Measurements from ENCODE around the gene CENPN.

The CENPN gene

DNA sequence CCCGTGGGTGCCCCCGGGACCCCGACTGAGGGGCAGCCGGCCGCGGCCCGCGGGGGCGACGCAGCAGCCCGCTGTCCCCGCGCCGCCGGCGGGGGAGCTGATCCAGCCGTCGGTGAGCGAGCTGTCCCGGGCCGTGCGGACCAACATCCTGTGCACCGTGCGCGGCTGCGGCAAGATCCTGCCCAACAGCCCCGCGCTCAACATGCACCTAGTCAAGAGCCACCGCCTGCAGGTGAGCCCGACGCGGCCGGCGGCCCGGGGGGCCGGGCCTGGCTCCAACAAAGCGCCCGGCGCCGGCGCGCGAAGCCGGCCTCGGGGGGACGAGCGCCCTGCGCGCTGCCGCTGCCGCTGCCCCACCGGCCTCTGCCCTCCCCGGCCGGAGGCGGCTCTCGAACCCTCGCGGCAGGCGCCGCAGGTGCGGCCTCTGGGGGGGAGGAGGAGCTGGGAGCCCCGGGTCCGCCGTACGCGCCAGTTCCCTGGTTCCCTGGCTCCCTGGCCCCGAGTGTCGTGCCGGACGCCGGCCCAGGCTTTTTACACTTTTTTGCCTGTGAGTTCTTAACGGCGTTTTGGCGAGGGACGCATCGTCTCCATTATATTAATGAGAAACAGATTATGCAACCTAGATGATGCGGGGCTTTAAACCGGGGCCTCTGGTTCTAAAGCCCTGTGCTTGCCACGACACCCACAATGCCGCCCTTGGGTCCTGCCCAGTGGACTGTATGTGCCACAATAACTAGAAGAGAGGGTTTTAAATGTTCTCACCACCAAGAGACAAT lies 29.1 kb downstream of the CENPN start:
- peak; percentile 23 for DNase-seq

DNA sequence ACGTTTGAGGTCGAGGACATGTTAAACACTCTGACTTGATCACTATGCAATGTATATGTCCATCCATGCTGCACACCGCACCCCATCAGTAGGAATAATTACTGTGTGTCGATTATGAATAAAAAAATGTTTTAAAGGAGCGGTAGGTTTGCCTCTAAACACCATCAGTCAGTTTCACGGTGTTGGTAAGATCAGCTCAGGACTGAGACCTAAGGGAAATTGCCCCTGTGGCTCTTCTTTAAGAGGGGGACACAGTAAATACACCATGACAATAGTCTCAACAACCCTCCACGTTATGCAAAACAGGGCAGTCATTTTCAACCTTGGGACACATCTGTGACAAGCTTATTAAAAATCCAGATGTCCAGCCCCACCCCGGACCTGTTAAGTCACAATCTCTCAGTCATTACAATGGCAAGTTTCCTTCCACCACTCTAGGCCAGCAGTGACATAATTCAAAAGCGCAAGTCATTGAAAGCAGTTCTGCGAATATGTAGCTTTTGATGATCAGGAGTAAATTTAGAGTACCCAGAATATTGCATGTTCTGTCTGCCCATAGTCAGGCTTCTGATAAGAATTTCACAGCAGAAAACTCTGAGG lies 29.8 kb downstream of the CENPN start:
- no peak for DNase-seq

DNA sequence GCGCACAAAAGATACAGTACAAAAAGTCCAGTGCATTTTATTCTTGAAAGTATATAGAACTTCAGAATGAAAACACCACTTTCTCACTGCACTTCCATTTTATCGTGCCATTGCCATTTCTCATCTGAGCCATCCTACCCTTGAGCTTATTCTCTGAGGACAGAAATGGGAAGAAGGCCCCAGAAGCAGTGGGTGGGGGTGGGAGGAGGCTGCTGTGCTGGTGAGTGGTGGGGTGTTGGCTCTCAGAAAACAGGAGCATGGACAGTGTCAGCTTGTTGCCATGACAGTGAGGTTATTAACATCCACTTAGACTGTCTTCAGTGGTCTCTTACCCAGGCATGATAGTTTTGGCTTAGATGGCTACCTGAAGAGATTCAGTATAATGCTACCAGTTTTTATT lies 33.1 kb downstream of the CENPN start:
- DNase-seq: no peak

DNA sequence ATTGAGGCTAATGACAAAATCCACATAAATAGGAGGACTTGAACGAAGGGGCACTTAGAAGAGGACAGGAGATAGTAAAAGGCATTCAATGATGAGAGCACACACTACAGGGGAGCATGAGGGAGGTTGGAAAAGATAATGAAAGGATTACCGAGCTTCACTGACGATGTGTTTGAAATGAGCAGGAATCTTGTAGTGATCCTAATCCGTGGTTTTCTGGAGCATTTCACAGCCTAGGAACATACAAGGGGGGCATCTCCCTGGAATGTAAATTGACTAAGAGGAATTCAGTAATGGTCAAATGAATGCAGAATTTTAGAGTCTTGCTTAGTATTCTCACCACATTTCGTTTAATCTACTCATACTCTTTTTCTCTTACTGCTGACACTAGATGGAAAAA lies 33.8 kb downstream of the CENPN start:
- no peak for DNase-seq

DNA sequence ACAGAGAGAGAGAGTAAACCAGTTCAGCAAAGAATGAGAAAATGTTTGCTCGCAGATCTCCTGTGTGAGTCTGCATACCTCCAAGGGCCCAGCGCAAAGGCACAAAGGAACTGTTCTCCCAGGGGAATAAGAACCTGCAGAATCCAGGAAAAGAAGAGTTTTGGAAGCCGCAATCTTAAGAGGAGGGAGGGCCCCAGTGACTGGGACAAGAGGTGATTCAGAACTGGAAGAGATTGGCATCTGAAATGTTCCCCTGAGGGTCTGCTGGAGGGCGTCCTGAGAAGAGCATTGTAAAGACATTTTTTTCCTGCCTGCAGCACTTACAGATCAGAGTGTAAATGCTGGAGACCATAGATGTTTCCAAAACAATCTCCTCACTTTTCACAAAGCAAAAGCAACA lies 34.7 kb downstream of the CENPN start:
- no peak for DNase-seq

DNA sequence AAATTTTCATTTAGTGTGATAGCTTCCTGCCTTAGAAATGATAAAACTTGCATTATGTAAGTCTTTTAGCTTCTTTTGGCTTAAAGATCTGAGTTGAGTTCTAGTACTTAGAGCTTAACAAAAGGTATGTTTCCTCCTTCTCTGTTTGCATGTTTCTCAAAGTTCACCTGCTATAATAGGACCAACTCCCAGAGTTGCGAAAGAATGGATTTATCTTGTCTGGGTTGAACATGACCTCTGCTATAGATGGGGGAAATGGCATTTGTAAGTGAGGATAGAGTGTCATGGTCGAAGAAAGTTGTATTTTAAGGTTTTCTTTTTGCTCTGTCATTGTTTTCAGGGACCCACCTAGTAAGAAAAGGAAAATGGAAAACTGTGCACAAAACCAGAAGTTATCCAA lies 35.8 kb downstream of the CENPN start:
- no peak for DNase-seq

DNA sequence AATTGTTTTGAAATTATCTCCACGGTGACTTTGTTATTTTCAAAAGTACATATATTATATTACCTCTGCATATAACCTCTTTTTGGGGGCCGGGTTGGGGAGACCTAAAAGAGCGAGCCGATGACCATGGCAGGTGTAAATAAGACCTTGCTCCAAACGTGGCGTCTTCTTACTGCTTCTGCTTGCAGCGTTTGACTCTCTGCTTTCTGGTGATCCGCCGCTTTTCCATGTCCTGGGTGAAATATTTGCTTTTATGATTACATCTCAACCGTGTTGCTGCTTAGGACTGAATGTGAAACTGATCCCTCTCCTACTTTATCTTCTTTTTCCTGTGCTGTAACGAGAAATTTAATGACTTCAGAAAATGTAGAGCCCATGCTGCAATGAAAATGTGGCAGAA lies 46.7 kb downstream of the CENPN start:
- no peak for DNase-seq

DNA sequence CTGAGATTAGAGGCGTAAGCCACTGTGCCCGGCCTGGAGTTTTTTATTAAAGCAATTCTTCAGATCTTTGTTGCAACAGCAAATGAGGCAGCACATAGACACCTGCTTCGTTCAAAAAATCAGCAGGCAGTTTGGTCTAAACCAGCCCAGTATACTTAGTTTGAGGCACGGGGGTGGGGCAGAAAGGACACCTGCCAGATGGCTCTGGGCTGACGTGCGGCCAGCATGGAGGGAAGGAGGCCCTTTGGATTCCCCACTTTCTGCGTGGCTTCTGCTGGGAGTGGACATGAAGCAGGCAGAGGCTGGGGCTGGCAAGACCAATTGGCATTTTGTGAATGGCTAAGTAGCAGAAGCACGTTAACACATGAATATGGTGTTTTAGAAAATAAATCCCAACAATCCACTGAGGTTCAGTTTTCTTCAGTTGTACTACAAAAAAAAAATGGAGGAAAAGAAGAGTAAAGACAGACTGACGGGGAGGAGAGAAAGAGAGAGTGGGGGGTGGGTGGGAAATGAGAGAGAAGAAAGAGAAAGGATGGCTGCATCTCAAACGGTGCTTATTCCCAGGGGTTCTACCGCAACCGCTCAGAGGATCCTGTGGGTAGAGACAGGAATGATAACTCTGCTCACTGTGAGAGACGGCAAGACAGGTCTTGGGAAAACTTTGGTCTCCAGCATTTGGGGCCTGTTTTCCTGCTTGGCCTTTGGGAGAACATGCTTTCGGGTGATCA lies 53.7 kb downstream of the CENPN start:
- DNase-seq: no peak

DNA sequence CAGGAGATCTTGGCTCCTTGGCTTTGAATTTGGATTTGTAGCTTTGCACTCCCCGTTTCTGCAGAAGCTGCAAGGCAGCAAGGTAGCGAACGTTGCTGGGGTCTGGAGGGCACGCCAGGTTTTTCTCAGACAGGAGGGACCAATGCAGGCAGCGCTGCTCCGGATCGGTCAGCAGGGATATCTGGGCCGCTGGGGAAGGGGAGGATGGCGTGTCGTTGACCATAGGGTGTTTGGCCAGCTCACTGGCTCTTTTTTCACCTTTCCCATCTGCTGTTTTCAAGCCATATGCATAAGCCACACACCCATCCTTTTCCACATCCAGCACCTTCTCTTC lies 54.3 kb downstream of the CENPN start:
- no peak for DNase-seq

DNA sequence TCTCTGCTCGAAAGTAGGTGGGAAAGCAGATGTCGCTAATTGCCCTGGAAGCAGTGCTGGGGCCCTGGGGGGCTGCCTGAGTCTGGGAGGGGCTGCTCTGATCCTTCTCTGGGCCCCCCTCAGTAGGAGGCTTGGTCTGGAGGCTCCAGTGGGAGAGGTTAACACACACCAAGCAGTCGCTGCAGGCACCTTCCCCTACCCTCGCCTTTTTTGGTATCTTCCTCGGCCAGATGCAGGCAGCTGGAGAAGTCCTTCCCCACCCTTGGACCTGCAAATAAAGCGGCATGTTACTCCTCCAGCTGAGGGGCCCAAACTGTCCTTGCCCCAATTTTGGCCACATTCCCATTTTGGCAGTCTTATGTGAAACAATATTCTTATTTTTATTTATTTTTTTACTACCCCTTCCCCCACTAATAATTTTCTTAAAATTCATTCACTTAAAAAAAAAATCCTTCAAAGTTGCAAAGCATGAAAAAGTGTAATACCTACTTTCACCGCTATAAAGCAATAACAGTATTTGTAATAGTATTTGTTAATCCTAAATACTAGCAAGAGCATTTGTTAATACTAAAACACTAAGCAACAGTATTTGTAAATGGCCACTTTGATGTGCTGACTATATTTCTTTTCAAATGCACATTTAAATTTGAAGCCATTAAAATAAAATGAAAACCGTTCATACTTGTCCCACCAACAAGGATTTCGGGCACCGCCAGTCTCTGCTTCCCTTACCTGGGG lies 55.0 kb downstream of the CENPN start:
- DNase-seq: no peak

DNA sequence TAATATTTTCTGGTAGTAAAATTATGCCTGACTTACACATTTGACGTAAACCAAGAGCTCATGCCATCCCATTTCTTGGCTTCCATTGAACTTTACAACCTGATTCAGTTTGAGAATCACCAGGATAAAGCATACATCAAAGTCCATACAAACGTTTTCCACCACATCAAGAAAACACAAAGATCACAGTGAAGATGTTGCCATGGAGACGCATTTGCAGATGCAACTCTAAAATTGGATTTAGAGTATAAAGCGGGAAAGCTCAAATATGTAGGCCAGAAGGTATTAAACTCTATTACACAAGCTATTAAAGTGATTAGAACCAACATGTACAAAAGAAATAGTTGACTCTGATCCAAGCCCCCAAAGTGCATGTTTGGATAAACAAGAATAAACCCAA lies 59.7 kb downstream of the CENPN start:
- DNase-seq: no peak

DNA sequence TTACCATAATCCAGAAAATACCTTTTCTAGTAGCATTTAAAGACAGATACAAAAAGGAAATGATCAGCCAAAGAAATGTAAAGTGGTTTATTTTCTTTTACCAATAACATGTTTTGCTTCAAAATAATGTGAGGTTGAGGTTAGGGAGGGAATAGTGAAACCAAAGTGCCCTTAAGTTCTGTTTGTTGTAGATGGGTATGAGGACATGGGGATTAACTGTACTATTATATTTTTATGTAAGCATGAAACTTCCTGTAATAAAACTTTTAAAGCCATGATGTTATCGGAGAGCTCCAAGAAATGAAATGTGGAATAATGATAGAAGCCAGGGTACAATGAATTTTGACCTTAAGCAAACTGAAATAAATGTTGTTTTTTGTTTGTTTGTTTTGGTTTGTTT lies 60.2 kb downstream of the CENPN start:
- no peak for DNase-seq

DNA sequence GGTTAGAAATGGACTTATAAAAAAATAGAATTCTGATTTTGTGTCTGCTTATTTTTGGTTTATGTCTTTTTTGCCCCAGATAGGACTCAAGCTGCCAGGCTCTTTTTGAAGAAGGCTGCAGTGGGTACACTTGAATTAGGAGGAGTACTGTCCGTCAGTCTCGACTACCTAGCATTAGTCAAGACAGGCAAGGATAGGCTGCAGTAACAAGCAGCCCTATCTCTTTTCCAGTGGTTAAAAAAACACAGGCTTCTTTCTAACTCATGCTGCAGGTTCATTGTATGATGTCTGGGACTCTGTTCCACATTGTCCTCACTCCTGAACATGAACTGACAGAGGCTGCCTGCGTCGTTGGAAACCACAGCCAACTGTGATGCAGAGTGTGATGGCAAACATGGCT lies 62.0 kb downstream of the CENPN start:
- DNase-seq: no peak

DNA sequence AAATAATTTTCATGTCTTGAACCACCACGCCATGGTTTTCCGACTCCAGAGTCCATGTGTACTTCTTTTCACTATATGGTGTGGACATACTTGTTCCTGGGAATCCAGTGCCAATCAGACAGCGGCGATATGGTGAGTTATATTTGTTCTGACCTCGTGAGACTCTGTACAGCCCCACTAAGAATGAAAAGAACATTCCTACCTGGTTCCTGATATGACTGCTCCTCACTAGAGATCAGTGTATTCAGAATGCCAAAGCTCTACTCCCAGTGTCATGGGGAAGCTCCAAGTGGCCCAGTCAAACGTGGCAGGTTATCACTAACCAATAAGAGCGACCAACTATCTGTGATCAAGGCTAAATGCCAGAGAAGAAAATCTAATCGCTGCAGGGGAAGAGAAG lies 64.0 kb downstream of the CENPN start:
- DNase-seq: no peak

DNA sequence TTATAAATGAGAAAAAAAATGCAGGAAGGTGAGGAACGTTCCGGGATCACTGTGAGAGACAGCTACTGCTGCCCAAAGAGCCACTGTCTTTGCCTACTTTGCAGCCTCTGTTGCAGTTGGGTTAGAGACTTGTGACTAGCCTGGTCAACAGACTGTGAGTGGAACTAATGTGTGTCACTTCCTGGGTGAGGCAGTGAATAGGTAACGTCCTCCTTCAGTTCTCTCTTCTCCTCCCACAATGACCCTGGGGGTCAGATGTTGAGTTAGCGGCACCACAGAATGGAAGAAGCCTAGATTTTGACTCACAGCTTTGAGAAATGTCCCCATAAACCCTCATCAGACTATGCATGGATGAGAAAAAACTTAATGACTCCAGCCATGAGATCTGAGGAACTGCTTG lies 64.8 kb downstream of the CENPN start:
- peak; percentile 78 for DNase-seq

DNA sequence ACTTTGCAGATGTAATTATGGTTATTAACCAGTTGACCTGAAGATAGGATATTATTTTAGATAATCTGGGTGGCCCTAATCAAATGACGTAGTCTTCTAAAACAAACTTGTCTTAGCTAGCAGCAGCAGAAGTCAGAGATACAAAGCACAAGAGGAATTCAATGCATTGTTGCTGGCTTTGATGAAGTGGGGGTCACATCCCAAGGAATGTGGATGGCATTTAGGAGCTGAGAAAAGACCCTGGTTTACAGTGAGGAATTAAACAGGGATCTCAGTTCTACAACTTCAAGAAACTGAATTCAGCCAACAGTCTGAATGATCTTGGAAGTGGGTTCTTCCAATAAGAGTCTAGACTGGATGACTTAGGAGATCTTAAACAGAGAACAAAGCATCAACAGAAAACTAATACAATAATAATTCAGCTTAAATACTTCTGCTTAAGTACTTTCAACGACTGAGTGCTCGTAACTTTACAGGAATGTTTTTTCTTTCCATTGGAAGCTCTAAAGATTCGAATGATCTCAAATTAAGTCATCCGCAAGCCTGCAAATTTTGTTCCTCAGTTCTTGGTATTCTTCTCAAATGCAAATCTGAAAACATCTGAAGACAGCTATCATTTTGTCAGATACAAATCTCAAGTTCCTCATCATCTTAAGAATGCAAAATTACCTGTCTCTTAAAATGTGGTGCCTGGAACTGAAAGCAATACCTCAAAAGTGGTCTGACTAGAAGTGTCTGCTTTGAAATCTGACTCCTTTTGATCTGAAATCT lies 66.7 kb downstream of the CENPN start:
- no peak for DNase-seq

DNA sequence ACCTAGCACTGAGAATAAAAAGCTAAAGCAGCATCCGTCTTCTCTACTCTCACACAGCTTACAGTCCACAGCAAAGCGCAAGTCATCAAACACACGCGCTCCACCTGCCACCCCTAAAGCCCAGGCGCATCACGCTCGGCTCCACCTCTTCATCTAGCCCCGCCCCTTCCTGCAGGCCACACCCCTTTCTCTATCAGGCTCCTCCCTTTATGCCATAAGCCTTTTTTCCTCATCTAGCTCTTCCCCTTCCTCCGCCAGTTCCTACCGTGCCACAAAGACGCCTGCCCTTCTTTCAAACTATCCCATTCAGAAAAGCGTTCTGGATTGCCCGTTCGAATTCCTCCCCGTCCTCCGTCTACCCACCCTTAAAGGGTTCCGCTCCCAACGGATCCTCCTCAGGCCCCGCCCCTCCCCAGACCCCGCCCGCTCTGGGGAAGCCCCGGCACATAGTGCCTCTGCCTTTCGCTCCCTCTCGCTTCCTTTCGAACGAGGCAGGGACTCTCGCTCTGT lies 69.6 kb downstream of the CENPN start:
- peak; percentile 79 for DNase-seq

DNA sequence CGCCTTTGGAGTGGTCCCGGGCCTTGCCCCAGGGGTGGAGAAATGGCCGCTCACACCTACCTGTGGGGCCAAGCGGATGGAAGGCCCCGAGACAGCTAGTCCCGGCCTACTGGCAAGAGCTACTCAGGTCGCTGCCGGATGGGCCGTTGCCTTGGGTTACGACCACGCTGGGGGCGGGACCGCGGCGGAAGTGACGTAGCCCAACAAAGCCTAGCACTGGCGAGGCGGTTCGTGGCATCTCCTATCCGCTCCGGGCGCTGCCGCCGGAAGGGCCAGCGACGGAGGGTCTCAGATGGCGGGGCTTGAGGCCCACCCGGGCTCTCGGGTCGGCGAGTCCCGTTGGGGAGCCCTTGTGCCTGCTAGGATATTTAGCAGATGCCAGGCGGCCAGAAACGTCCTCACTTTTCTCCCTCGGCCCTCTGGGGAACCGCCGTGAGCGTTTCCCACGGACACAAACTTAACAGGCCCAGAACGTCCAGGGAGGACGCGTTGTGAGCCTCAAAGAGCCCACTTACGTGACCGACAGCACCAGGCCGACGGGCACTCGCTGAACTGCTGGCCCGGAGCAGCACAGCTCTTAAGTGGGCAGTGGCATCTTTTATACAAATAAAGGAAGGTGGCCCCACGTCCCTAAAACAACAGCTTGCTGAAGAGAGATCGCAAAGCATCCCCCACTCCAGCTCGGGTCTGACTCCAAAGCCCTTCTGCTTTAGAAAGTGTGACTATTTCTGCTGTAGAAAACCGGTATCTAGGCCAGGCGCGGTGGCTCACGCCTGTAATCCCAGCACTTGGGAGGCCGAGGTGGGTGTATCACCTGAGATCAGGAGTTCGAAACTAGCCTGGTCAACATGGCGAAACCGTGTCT lies 70.3 kb downstream of the CENPN start, which contains the start of gene C16orf46:
Gene C16orf46, minus strand, starts transcription at position 163 of the 865 bp plus-strand sequence. CDS start 13,283 bp downstream, outside the sequence.
- peak; percentile 92 for DNase-seq

DNA sequence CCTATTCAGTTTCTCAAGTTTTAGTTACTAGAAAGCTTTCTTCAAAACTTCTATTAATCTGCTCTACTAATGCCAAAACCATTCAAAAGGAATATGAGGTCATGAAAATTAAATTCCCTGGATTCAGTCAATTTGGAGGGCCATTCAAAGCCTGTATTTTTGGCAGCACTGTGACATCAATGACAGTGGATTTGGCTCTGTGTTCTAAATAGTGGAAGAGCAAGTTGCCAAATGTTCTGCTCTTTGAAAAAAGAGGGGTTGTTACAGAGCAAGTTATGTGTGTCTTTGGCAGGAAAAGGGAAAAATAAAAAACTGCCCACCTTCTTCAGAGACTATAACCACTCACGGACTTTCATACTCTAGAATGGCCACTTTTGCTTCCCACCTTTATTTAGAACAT lies 73.2 kb downstream of the CENPN start:
- no peak for DNase-seq

DNA sequence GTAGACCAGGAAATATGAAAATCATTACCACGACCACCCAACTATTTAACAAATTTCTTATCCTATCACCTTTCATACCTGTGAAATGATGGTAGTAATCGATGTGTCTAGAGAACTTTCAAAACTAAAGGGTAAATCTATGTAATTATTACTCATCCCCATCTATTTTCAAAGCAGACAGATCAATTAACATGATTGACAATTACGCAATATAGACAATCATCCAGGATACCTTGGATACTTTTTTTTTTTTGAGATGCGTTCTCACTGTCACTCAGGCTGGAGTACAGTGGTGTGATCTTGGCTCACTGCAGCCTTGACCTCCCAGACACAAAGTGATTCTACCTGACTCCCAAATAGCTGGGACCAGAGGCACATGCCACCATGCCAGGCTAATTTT lies 74.0 kb downstream of the CENPN start:
- no peak for DNase-seq

Data from HCEC 1CT (cell line).